ENCODE measurements around the gene TRPV3.

The TRPV3 gene

DNA sequence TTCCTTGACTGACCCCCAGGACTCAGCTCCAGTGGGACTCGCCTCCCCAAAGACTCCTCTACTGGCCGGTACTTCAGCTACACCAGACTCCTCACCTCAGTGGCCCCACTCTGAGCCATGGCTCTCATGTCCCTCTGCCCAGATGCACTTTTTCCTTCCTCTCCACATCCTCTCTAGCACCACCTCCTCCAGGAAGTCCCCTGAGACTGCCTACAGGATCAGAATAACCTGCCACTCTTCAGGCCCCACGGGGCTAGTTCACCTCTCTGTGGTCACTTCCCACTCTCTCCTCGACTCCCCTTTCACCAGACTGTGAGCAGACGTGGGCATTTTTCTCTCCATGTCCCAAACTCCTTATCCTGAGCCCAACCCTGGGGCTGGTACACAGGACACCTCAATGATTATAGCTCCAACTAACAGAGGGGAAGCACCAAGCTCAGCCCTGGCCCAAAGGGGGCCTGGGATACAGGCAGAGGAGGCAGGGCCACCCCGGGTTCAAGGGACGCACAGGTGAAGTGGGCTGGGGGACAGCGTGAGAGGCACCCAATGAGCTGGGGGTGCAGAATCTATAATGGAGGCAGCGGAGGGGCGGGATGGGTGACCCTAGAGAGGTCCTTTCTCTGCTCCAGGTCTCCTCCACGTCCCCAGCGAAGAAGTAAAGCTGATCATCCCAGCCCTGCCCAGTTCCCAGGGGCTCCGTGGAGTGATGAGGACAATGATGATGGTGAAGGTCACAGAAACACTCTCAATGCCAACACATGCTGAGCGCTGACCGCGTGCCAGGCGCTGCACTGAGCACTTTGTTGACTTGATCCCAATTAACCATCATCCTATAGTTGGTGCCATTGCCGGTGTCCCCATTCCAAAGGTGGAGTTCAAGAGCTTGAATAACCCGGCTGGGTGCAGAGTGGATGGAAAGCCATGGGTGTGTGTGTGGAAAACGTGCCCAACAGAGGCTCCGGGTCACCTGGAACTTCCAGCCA, 3.9 kb downstream of the TRPV3 start:
- H3K27ac ChIP-seq = no peak overlapping the region

DNA sequence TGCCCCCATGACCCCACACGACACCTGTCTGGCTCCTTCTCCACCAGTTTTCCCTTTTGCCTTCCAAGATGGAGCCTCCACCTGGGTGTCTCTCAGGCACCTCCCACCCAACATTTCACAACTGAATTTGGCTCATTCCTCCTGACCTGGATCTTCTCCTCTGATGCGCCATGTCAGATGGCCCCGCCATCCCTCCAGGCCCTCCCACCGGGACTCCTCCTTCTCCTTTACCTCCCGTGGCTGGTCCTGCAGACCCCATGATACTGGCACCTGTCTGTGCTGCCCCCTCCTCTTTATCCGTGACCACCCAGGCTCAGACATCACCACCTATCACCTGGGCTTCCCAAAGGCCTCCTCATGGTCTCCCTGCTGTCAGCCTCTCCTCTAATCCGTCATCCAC, 4.7 kb downstream of the TRPV3 start:
- TF ChIP-seq, protein P1, sequence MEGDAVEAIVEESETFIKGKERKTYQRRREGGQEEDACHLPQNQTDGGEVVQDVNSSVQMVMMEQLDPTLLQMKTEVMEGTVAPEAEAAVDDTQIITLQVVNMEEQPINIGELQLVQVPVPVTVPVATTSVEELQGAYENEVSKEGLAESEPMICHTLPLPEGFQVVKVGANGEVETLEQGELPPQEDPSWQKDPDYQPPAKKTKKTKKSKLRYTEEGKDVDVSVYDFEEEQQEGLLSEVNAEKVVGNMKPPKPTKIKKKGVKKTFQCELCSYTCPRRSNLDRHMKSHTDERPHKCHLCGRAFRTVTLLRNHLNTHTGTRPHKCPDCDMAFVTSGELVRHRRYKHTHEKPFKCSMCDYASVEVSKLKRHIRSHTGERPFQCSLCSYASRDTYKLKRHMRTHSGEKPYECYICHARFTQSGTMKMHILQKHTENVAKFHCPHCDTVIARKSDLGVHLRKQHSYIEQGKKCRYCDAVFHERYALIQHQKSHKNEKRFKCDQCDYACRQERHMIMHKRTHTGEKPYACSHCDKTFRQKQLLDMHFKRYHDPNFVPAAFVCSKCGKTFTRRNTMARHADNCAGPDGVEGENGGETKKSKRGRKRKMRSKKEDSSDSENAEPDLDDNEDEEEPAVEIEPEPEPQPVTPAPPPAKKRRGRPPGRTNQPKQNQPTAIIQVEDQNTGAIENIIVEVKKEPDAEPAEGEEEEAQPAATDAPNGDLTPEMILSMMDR (conservative IDR thresholded peaks at IDR 0.05) = no peak
- no peak overlapping the region for H3K27ac ChIP-seq

More for the DNA sequence above, 3.9 kb downstream of the TRPV3 start:
- TF ChIP-seq, protein P1 (conservative IDR thresholded peaks at IDR 0.05) = no peak

DNA sequence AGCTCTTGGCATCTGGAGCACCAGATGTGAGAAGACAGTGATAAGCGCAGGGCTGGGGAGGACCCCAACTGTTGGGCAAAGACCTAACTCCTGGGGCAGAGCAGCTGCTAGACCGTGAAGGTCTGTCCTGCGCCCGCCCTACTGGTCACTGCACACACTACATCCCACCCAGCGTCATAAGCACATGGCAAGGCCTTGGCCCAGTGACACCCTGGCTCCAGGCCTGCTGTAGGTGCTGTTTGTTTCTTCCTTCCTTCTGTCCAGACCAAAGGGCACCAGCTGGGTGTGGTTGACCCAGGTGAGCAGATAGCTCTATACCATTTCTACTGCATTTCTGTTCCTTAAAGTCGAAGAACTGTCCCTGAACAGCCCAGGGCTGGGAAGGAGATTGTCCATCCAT, 6.4 kb downstream of the TRPV3 start:
- H3K27ac ChIP-seq = no peak overlapping the region
- TF ChIP-seq, protein P1 (conservative IDR thresholded peaks at IDR 0.05) = no peak

DNA sequence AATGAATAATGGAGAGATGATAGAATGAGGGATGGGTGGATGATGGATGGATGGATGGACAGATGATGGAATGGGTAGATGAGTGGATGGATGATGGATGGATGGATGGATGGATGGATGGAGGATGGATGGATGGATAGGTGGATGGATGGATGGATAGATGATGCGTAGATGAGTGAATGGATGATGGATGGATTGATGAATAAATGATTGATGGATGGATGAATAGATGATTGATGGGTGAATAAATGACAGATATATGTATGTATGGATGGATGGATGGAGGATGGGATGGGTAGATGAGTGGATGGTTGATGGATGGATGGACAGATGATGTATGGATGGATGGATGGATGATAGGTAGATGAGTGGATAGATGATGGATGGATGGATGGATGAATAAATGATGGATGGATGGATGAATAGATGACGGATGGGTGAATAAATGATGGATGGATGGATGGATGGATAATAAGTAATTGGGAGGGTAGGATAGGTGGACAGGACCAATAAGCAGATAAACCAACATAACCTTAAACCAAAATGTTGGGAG, 7.9 kb downstream of the TRPV3 start:
- no peak overlapping the region for H3K27ac ChIP-seq
- TF ChIP-seq, protein P1 (conservative IDR thresholded peaks at IDR 0.05) = no peak

DNA sequence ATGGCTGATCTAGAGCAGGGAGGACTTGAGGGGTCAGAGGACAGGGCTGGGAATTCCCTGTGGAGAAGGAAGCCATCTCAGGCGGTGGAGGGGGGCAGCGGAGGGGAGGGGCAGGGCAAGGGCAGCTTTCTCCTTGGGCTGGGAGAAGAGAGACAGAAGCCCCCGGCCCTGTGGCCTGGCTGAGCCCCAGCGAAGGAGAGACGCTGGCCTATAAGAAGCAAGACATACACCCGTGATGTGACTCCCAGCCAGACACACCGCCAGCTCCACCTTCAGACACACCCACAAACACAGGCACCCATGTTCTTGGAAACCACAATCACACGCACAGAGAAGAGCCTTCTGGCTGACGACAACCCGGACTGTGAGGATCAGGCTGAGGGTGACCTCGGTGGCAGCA, 10.0 kb downstream of the TRPV3 start:
- TF ChIP-seq, protein P1 (conservative IDR thresholded peaks at IDR 0.05) = no peak
- no peak overlapping the region for H3K27ac ChIP-seq

DNA sequence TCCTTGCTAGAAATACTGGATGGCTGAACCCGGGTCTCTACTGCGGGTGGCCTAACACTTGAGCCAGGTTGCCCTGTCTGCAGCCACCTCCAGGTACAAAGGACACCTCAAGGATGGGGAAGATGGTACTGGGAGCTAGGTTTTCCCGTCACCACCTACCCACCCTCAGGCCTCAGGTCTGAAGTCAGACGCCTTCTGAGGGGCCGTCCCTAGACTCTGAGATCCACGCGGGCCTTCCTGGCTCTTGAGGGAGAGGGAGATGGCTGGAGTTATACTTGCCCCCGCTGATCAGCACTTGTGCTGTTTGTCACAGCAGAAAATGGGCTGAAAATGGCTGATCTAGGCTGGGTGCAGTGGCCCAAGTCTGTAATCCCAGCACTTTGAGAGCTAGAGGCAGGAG, 10.6 kb downstream of the TRPV3 start:
- TF ChIP-seq, protein P1 (conservative IDR thresholded peaks at IDR 0.05) = no peak
- no peak overlapping the region for H3K27ac ChIP-seq

DNA sequence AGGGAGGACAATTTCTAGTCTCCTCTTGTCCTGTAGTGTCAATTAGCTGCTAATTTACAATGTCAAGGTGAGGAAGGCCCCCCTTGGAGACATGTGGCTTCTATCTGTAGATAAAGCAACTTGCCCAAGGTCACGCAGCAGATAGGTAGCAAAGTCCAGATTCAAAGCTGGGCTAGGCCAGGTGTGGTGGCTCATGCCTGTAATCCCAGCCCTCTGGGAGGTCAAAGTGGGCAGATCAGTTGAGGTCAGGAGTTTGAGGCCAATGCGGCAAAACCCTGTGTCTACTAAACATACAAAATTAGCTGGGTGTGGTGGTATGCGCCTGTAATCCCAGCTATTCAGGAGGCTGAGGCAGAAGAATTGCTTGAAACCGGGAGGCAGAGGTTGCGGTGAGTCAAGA, 11.1 kb downstream of the TRPV3 start:
- no peak overlapping the region for H3K27ac ChIP-seq
- TF ChIP-seq, protein P1 (conservative IDR thresholded peaks at IDR 0.05) = no peak

Measured in VCaP (cell line).